ENCODE results near the gene TM2D3.

- TF ChIP-seq NRF1 (conservative IDR thresholded peaks at IDR 0.05; ENCODE audit: low read depth, low read length) (no peak), YY1 (IDR thresholded peaks at IDR 0.05; ENCODE audit: low read depth, low read length) (no peak), EZH2 (IDR thresholded peaks at IDR 0.05; ENCODE audit: borderline replicate concordance, control insufficient read depth, low read depth, low read length) (no peak), HDAC6 (IDR thresholded peaks at IDR 0.05; ENCODE audit: unreplicated experiment) (no peak)
Observed at GRCh38 chr15:101633356-101633755, 18.8 kb downstream of the TM2D3 start.
